Activated T-helper 1 cell treated with anti-CD3 and anti-CD28 coated beads, Interleukin-2, amount 50 U/mL, for 16 hours (primary cell): ENCODE data around the gene SEMA3B.
A peak's percentile ranks its signal among the peaks of the same experiment; 100 is the strongest.
"Not testable (repeated sequence)": the region's sequence is repeated elsewhere in the genome, so short reads cannot be mapped to it uniquely, and the experiment has no call there.

Experiments
- DNase-seq, 2 donors: peaks; one replicate each; pipeline ENCODE4 v3.0.0-alpha.2; 2020; ENCODE audit warnings: low read depth in 1 of 2, low spot score in 1 of 2

The SEMA3B gene

DNA sequence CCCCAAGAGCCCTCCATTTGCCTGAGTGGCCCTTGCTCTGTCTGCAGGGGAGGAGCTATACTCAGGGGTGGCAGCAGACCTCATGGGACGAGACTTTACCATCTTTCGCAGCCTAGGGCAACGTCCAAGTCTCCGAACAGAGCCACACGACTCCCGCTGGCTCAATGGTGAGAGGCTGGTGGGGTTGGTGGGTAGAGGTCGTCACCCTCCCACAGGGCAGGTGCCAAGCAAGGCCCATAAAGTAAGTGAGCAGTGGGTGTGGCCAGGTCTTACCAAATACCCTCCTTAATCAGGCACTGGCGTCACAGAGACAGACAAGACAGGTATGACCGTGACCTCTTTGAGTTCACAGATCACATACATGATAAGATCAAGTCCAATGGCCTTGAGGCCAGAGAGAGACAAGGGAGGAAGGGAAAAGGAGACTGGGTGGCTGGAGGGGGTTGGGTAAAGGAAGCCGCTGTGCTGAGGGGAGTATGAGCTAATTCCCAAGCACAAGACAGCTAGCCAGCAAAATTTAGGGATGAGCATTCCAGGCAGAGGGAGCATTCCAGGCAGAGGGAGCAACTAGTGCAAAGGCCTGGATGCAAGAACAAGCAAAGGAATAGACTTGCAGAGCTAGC, 2.5 kb downstream of the SEMA3B start:
- DNase-seq = no peak

DNA sequence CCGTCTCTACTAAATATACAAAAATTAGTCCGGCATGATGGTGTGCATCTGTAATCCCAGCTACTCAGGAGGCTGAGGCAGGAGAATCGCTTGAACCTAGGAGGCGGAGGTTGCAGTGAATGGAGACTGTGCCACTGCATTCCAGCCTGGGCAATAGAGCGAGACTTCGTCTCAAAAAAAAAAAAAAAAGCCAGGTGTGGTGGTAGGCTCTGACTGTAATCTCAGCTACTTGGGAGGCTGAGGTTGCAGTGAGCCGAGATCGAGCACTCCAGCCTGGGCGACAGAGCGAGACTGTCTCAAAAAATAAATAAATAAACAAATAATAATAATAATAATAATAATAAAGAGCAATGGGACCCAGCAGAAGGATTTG, 3.6 kb downstream of the SEMA3B start:
- DNase-seq = not testable (repeated sequence)

DNA sequence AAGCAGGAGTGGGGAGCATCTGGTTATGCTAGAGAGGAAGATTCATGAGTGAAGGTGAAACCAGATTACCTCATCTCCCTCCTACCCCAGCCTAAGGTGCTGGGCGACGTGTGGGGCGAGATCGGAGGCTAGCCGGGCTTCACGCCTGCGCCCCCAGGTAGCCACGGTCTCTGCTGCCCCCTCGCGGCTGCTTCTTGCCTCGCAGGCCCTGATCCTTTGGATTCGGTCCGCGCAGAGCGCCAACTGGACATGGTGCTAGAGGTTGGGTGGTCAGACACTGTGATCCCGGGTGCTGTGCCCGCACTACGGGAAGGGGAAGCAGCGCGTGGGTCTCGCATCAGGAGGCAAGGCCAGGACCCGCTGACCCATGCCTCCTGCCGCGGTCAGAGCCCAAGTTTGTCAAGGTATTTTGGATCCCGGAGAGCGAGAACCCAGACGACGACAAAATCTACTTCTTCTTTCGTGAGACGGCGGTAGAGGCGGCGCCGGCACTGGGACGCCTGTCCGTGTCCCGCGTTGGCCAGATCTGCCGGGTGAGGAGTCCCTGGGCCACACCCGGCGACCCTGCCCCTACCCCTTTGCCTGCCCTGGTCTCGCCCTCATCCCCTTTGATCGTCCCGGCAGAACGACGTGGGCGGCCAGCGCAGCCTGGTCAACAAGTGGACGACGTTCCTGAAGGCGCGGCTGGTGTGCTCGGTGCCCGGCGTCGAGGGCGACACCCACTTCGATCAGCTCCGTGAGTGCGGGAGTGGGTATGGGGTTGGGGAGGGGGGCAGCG, 4.2 kb downstream of the SEMA3B start:
- peak; percentile 79 to 88 for DNase-seq

DNA sequence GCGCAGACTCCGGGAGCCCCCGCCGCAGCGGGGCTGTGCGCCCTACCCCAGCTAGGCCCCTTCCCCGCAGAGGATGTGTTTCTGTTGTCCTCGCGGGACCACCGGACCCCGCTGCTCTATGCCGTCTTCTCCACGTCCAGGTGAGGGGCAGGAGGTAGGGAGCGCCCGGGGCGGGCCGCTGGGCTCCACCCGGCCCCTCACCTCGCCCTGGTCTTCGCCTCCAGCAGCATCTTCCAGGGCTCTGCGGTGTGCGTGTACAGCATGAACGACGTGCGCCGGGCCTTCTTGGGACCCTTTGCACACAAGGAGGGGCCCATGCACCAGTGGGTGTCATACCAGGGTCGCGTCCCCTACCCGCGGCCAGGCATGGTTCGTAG, 4.7 kb downstream of the SEMA3B start:
- DNase-seq = no peak

DNA sequence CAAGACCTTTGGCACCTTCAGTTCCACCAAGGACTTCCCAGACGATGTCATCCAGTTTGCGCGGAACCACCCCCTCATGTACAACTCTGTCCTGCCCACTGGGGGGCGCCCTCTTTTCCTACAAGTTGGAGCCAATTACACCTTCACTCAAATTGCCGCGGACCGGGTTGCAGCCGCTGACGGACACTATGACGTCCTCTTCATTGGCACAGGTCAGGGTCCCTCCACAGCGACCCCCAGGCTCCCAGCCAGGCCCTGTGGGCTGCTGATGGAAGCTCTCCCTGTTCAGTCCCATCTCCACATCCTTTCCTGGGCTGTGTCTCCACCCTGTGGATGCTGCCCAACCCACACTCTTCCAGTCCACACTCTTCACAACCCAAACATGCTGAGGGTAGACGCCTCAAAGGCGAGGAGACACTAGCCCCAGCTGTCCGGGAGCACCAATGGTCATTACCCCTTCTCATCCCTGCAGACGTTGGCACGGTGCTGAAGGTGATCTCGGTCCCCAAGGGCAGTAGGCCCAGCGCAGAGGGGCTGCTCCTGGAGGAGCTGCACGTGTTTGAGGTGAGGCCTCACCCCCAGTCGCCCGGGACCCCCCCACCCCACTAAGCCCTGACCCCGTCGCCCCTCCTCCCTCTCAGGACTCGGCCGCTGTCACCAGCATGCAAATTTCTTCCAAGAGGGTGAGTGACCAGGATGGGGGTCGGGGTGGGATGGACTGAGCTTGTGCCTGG, 5.6 kb downstream of the SEMA3B start:
- peak; percentile 43 to 56 for DNase-seq

DNA sequence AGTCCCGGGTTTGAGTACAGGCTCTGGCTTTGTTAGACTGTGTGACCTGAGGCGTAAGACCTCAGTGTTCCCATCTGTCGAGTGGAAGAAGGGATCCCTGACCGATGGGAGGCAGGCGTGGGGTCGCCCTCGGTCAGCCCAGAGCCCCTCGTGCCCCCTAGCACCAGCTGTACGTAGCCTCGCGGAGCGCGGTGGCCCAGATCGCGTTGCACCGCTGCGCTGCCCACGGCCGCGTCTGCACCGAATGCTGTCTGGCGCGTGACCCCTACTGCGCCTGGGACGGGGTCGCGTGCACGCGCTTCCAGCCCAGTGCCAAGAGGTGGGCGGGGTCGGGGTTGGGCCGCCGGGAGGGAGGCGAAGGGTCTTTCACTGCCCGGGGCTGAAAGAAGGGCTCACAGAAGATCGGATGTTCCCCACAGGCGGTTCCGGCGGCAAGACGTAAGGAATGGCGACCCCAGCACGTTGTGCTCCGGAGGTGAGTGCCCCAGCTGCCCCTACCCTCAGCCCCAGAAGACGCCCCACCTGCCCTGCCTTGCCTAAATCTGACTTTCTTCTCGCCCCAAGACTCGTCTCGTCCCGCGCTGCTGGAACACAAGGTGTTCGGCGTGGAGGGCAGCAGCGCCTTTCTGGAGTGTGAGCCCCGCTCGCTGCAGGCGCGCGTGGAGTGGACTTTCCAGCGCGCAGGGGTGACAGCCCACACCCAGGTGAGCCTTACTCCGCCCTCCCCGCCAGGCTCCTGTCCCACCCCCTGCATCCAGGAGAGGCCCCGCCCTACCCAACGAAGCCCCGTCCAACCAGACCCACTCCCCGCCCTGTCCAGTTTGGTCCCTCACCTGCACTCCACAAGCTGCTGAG, 6.4 kb downstream of the SEMA3B start:
- no peak for DNase-seq

DNA sequence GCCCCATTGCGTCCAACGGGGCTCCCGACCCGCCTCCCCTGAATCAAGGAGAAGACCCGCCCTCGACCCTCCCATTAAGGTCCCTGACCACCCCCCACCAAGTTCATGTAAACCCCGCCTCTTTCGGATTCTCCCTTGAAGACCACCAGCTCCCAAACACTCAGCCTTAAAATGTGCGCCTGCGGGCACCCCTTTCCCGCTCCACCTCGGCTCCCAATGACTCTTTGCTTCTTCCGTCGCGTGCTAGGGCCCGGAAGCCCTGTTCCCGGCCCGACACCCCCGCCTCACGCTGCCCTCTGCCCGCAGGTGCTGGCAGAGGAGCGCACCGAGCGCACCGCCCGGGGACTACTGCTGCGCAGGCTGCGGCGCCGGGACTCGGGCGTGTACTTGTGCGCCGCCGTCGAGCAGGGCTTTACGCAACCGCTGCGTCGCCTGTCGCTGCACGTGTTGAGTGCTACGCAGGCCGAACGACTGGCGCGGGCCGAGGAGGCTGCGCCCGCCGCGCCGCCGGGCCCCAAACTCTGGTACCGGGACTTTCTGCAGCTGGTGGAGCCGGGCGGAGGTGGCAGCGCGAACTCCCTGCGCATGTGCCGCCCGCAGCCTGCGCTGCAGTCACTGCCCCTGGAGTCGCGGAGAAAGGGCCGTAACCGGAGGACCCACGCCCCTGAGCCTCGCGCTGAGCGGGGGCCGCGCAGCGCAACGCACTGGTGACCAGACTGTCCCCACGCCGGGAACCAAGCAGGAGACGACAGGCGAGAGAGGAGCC, 7.2 kb downstream of the SEMA3B start:
- DNase-seq = no peak

DNA sequence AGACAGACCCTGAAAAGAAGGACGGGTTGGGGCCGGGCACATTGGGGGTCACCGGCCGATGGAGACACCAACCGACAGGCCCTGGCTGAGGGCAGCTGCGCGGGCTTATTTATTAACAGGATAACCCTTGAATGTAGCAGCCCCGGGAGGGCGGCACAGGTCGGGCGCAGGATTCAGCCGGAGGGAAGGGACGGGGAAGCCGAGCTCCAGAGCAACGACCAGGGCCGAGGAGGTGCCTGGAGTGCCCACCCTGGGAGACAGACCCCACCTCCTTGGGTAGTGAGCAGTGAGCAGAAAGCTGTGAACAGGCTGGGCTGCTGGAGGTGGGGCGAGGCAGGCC, 7.8 kb downstream of the SEMA3B start:
- DNase-seq = no peak

DNA sequence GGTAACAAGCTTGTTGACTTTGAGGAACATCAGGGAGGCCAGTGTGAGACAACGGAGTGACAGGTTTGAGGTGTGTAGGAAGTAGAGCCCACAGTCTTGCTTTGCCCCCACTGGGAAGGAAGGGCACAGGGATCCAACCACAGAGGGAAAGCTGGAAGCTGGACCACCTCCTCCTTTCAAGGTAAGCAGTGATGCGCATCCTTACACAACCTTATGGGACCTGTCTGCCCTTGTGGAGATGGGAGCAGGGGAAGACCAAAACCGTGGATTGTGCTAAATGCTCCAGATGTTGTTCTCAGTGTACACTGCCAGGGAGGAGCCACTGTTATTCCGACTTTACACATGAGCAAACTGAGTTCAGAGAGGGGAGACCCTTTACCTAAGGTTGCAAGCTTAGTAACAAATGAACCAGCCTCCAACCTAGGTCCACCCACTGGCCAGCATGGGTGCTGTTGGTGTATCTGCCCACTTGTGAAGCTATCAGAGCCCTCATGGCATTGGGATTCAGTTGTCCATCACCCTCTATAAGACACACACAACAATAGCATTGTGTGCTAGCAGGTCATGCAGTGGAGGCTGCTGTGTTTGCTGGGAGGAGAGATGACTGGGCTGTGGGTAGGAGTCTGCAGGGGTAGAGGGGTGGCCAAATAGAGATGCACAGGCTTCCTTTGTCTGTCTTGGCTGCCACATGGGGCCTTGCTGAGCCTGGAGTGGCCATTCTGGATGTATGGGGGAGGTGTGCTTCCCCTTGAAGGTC, 9.4 kb downstream of the SEMA3B start:
- DNase-seq = no peak

DNA sequence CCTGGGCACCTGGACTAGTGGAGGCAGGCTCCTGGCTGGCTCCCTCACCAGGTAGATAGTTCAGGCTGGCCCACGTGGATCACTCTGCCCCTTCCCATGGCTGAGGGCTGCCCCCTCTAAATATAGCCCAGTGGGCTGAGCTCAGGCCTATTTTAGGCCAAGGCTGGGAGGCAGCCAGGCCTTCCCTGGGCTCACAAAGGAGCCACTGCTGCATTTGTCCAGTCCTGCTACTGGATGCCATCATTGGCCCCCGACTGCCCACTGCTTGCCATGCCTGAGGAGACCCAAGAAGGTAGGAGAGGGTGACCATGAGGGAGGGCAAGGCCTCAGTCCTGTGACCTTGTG, 9.9 kb downstream of the SEMA3B start, which contains the start of gene LSMEM2:
LSMEM2 (plus strand) TSS at position 208 of the 345 bp plus-strand sequence; CDS start at position 235, 27 bp downstream.
- no peak for DNase-seq

DNA sequence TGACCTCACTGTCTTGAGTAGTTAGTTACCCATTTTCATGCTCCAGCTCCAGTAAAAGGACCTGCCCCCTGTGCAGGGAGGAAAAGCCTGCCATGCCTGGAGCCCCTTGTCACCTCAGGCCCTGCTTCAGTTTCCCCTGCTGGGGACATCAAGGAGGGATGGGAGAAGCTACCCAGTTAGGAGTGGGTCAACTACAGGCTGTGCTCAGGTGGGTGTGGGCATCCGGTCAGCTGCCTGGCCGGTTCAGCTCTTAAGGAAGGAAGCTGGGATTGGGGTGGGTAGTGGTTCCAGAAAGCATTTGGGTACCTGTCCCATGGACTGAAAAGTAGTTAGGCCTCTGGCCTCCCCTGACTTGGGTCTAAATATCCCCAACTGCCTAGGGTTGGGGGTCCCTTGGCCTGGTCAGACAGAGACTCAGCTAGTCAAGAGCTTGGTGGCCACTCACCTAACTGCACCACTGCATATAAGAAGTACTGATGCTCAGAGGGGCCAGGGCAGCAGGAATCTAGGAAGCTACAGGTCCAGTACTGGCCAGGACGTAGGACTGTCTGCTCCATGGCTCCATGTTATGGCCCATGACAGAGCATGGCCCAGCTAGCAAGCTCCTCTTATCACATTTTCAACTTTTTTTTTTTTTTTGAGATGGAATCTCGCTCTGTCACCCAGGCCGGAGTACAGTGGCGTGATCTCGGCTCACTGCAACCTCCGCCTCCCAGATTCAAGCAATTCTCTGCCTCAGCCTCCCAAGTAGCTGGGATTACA, 10.5 kb downstream of the SEMA3B start:
- DNase-seq = no peak

DNA sequence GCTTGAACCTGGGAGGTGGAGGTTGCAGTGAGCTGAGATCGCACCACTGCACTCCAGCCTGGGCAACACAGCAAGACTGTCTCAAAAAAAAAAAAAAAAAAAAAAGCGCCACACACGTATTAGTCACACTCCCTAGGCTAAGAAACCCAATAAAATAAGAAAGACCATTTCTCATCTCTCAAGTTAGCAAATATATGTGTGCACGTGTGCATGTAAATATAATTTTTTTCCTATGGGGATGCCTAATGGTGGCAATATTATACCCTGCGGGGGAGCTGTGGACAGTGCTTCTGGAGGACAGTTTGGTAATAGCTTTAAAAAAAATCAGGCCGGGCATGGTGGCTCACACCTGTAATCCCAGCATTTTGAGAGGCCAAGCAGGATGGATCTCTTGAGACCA, 15.2 kb downstream of the SEMA3B start:
- DNase-seq = not testable (repeated sequence)

DNA sequence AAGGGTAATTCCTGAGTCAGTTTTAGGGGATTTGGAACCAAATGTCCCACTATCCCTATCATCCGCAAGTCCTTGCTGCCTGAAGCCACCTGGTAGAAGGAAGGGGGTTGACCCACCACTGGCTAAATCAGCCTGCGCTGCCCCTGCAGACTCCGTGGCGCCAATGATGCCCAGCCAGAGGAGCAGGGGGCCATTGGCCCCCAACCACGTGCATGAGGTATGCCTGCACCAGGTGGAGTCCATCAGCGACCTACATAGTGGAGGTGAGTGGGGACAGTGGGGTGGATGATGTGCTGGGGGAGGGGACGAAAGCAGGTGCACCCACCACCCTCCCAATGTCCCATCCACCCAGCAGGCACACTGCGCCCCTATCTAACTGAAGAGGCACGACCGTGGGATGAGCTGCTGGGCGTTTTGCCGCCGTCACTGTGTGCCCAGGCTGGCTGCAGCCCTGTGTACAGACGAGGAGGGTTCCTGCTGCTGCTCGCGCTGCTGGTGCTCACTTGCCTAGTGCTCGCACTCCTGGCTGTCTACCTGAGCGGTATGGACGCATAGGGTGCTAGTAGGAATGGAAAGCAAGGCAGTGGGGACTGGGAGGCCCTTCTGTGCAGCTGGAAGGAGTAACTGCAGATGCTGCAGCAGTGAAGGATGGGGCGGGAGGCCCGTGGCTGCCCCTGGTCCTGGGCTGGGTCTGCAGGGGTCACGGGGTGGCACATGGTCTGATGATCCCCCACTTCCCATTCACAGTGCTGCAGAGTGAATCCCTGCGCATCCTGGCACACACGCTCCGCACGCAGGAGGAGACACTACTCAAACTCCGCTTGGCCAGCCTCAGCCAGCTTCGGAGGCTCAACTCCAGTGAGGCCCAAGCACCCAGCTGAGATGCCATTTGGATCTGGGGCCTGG, 17.6 kb downstream of the SEMA3B start:
- no peak for DNase-seq

DNA sequence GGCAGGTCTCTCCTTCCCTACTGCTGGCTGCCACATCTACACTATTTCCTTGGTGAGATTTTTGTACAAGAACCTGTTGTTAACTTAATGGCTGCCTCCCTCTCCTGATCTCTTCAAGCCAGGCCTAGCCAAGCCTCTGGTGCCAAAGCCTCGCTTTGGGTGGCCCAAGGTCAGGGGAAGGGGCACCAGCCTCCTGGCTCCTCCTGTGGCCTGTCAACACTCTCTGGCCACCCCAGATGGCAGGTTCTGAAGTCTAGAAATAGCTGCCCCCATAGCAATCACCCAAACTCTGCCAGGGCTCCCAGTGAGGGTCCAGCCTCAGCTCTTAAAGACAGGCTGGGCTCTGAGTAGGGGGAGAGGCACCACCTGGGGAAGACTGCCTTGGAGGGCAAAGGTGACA, 18.3 kb downstream of the SEMA3B start:
- DNase-seq = no peak

DNA sequence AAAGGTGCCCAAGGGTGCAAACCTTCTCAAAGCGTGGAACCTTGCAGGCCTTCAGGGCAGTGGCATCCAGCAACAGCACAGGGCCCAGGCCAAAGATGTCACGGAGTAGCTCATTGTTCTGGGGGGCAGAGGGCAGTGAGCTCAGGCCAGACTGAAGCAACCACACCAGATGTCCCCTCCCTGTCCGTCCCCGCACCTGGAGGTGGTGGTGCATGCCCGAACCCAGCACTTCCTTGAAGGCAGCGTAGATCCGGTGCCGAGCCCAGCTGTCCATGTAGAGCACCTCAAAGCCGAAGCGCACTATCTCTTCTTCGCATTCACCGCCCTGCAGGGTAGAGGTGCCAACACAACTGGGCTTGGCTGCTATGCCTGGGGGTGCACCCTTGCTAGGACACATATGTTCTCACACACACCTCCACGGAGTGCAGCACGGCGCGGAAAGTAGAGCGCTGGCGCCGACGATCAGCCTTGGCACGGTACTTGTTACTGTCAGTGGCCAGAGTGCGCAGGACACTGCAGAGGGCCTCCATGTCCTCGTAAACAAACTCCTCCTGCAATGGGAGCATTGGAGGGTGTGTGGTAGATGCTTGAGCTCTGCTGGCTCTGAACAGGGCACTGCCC, 19.6 kb downstream of the SEMA3B start:
- DNase-seq = no peak

DNA sequence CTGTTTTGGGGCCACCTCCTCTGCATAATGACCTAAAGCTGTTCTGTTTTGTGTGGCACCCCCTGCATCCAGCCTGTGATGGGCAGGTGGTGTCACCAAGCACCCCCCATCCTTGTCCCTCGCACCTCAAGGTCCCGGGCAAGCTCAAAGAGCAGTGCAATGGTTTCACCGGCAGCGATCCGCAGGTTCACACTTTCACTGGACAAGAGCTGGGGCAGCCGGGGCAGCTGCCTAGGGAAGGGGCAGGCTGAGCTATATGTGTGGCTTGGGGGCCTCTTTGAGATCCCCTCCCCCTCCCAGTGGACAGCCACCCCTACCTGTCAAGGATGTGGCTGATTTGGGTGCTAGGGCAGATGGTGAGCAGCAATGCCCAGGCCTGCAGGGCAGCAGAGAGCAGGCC, 20.2 kb downstream of the SEMA3B start:
- DNase-seq = no peak

DNA sequence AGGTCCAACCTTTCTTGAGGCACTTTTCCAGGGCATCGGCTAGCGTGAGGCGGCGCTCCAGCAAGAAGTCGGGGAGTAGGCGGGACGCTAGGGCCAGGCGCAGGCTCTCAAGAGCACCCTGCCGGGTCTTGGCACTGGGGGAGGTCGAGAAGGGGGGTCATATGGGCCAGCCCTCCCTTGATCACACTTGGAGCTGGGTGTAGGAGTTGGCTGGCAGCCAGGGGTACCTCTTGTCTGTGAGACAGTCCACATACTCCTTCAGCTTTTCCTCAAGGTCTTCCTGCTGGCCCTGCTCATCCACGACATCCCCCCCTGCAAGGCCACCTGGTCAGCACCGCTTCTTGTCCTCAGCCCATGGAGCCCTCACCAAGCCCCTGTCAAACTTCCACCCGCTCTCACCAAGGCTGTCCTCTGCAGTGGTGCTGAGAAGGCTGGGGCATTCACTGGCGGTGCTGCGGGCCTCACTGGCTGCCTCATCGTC, 21.3 kb downstream of the SEMA3B start:
- DNase-seq = no peak
